ENCODE data around the gene SPIC. TPM values are rescaled to one million over a fixed set of nuclear protein-coding genes. Genes with fewer than 3 reads are reported as not detected.

SPIC gene
- total RNA-seq: not detected in 2 replicates
- not detected in 2 replicates for polyA plus RNA-seq

- WGBS (ENCODE audit: low lambda C conversion rate, missing lambda C conversion rate): 89% methylated on average over 5 of the region's 5 CpGs
- no peak within 1 kb of the TSS for H3K27ac ChIP-seq
- no peak within 1 kb of the TSS for H3K4me2 ChIP-seq
- no peaks in the 10 kb centered on the region for H3K79me2 ChIP-seq
- no peaks in the 10 kb centered on the region for H4K20me1 ChIP-seq (ENCODE audit: insufficient read depth, poor library complexity, severe bottlenecking)
- H3K27me3 ChIP-seq: no peaks in the 10 kb centered on the region
- TF ChIP-seq EZH2 (IDR thresholded peaks at IDR 0.05; ENCODE audit: borderline replicate concordance) (no peak), EZH2phosphoT487 (IDR thresholded peaks at IDR 0.05; ENCODE audit: low read depth, severe bottlenecking, unreplicated experiment) (no peak), CTCF (IDR thresholded peaks at IDR 0.05; ENCODE audit: poor library complexity) (no peak)
- H3K4me3 ChIP-seq: no peak within 1 kb of the TSS
- no peaks in the 10 kb centered on the region for H3K9me2 ChIP-seq (replicated peaks; ENCODE audit: insufficient read depth)
- no peak for DNase-seq (ENCODE audit: low spot score)
- no peaks in the 10 kb centered on the region for H3K4me1 ChIP-seq (ENCODE audit: insufficient read depth)
- no peaks in the 10 kb centered on the region for H3K36me3 ChIP-seq (replicated peaks; ENCODE audit: insufficient read depth, low read depth)
- no peaks in the 10 kb centered on the region for H3K9me3 ChIP-seq (ENCODE audit: low read depth)
- H2AFZ ChIP-seq: no peak within 1 kb of the TSS
Measured at GRCh38 chr12:101474711-101475386, at the start of gene SPIC. SPIC (plus strand) TSS chr12:101475336; CDS start chr12:101476905, 1,569 bp downstream.

GRCh38 chr12:101430456-101430855, 44.7 kb upstream of the SPIC start:
- Histone ChIP-seq H3K9me3 (ENCODE audit: low read depth) (no peaks in the 10 kb centered on the region), H3K4me3 (no peak overlapping the region), H3K79me2 (no peaks in the 10 kb centered on the region), H3K27ac (no peak overlapping the region), H3K36me3 (replicated peaks; ENCODE audit: insufficient read depth, low read depth) (no peaks in the 10 kb centered on the region), H3K4me1 (ENCODE audit: insufficient read depth) (no peaks in the 10 kb centered on the region), H2AFZ (no peak overlapping the region), H3K9me2 (replicated peaks; ENCODE audit: insufficient read depth) (no peaks in the 10 kb centered on the region), H3K4me2 (no peak overlapping the region), H4K20me1 (ENCODE audit: insufficient read depth, poor library complexity, severe bottlenecking) (no peaks in the 10 kb centered on the region), H3K27me3 (no peaks in the 10 kb centered on the region)
- TF ChIP-seq CTCF (IDR thresholded peaks at IDR 0.05; ENCODE audit: poor library complexity): no peak
- TF ChIP-seq EZH2 (IDR thresholded peaks at IDR 0.05; ENCODE audit: borderline replicate concordance): no peak
- no peak for TF ChIP-seq EZH2phosphoT487 (IDR thresholded peaks at IDR 0.05; ENCODE audit: low read depth, severe bottlenecking, unreplicated experiment)
- DNase-seq (ENCODE audit: low spot score): no peak
- WGBS (ENCODE audit: low lambda C conversion rate, missing lambda C conversion rate): 90% methylated on average over 2 of the region's 2 CpGs

GRCh38 chr12:101436136-101436535, 39.0 kb upstream of the SPIC start:
- Histone ChIP-seq H3K9me2 (replicated peaks; ENCODE audit: insufficient read depth) (no peaks in the 10 kb centered on the region), H2AFZ (no peak overlapping the region), H3K79me2 (no peaks in the 10 kb centered on the region), H3K9me3 (ENCODE audit: low read depth) (no peaks in the 10 kb centered on the region), H3K27ac (no peak overlapping the region), H3K4me2 (no peak overlapping the region), H4K20me1 (ENCODE audit: insufficient read depth, poor library complexity, severe bottlenecking) (no peaks in the 10 kb centered on the region), H3K27me3 (no peaks in the 10 kb centered on the region), H3K4me1 (ENCODE audit: insufficient read depth) (no peaks in the 10 kb centered on the region), H3K36me3 (replicated peaks; ENCODE audit: insufficient read depth, low read depth) (no peaks in the 10 kb centered on the region), H3K4me3 (no peak overlapping the region)
- no peak for DNase-seq (ENCODE audit: low spot score)
- TF ChIP-seq EZH2phosphoT487 (IDR thresholded peaks at IDR 0.05; ENCODE audit: low read depth, severe bottlenecking, unreplicated experiment) (no peak), CTCF (IDR thresholded peaks at IDR 0.05; ENCODE audit: poor library complexity) (no peak), EZH2 (IDR thresholded peaks at IDR 0.05; ENCODE audit: borderline replicate concordance) (no peak)

Measured in hepatocyte (in vitro differentiated cells).